HG02840 (cell line): ENCODE measurements around the gene CCL4L2.
"Not testable (repeated sequence)": the region's sequence is repeated elsewhere in the genome, so short reads cannot be mapped to it uniquely, and the experiment has no call there.

ENCODE experiments used
- ATAC-seq: cut with Tn5 transposase; IDR thresholded peaks from one replicate; pipeline ENCODE4 v1.9.1; 2021; ENCODE audit warnings: mild to moderate bottlenecking, moderate library complexity, moderate number of reproducible peaks; ENCODE audit not compliant: unreplicated experiment, low FRiP score

The CCL4L2 gene

GRCh38 chr17:36219556-36219955 is 8.7 kb downstream of the CCL4L2 start:
- not testable (repeated sequence) for ATAC-seq

DNA sequence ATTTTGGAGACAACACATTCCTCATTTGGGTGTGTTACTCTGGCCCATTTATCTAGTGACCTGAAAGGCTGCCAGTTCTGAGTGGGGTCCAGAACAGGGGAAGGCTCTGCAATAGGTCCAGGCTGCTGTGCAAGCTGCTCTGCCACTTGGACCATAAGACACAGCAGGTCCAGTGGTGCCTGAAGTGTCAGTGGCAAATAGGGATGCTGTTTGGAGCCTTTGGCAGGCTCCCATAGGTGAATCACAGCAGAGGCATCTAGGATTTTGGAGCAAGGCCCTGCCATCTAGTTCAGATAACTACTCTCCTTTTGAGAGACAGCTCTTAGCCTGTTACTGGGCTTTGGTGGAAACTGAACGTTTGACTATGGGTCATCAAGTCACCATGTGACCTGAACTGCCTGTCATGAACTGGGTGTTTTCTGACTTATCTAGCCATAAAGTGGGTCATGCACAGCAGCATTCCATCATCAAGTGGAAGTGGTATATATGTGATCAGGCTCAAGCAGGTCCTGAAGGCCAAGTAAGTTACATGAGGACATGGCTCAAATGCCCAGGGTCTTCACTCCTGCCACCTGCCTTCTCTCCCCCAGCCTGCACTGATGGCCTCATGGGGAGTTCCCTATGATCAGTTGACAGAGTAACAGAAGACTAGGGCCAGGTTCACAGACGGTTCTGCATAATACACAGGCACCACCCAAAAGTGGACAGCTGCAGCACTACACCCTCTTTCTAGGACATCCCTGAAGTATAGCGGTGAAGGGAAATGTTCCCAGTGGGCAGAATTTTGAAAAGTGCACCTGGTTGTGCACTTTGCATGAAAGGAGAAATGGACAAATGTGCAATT is 10.1 kb downstream of the CCL4L2 start:
- ATAC-seq = not testable (repeated sequence)

DNA sequence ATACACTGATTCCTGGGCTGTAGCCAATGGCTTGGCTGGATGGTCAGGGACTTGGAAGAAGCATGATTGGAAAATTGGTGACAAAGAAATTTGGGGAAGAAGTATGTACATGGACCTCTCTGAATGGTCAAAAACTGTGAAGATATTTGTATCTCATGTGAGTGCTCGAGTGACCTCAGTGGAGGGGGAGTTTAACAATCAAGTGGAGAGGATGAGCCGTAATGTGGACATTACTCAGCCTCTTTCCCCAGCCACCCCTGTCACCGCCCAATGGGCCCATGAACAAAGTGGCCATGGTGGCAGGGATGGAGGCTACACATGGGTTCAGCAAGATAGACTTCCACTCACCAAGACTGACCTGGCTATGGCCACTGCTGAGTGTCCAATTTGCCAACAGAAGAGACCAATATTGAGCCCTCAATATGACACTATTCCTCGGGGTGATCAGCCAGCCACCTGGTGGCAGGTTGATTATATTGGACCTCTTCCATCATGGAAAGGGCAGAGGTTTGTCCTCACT is 10.8 kb downstream of the CCL4L2 start:
- ATAC-seq = not testable (repeated sequence)

DNA sequence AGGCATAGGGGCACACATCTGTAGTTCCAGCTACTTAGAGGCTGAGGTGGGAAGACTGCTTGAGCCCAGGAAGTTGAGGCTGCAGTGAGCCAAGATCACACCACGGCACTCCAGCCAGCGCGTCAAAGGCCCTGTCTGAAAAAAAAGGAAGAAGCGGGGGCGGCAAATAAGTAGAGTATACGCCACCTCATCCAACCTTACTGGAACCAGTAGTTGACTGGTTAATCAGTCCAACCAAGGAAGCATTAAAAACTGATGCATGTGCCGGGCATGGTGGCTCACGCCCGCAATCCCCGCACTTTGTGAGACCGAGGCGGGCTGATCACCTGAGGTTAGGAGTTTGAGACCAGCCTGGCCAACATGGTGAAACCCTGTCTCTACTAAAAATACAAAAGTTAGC is 12.1 kb downstream of the CCL4L2 start:
- not testable (repeated sequence) for ATAC-seq

- not testable (repeated sequence) for ATAC-seq
Observed at GRCh38 chr17:36229644-36230043, 18.8 kb downstream of the CCL4L2 start.

DNA sequence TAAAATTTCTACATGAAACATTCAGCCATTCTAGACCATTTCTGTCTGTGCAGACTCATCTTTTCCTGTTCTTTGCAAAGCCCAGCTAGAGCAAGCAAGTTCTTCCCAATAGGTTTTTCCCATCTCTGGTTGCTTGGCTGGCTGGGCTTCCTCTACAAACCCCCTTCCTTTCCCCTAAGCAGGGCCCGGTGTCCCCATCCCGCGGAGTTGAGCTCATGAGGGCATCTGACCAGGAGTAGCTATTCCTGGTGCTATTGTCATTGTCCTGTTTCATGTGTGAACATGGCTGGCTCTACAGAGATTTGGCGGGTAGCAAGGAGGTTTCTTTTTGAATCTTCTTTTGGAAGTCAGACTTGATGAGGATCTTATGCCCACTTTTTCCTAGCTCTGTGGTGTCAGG is 31.2 kb downstream of the CCL4L2 start:
- not testable (repeated sequence) for ATAC-seq
